IMR-90 (cell line): ENCODE results near the gene EP300. TPM values are rescaled to one million over a fixed set of nuclear protein-coding genes. Genes with fewer than 3 reads are reported as not detected.
"Not testable (repeated sequence)": the region's sequence is repeated elsewhere in the genome, so short reads cannot be mapped to it uniquely, and the experiment has no call there.

Experiments
- ATAC-seq: fragments of 200-7000 bp; cut with Tn5 transposase; 2 replicates; pipeline ENCODE4 v1.9.1; 2020; ENCODE audit warnings: low read depth, mild to moderate bottlenecking, moderate library complexity
- BruUV-seq: library from RNA; stranded (reverse); fragments of 400-500 nt; replicated peaks from 2 replicates; lab custom pipeline; 2021; lab: Mats Ljungman, UMichigan
- CTCF ChIA-PET: fragments of 300-600 bp; formaldehyde crosslinking; extraction: SDS; loops from one replicate; lab custom pipeline; 2021; ENCODE audit warnings: antibody characterized with exemption; lab: Yijun Ruan, JAX
- POLR2A ChIA-PET: fragments of 300-600 bp; sonication (Branson Sonifier 250); formaldehyde crosslinking; loops from one replicate; lab custom pipeline; 2022; ENCODE audit warnings: antibody characterized with exemption; ENCODE audit not compliant: unreplicated experiment; lab: Charles Lee
- DNase-seq: peaks from one replicate; pipeline ENCODE4 v3.0.0; 2013
- H2AFZ ChIP-seq: replicated peaks from 2 replicates; pipeline ENCODE3; 2013; ENCODE audit warnings: low read length, mild to moderate bottlenecking; ENCODE audit not compliant: poor library complexity
- H2AK5ac ChIP-seq: 2 replicates; pipeline ENCODE4 v1.6.1; 2013; ENCODE audit warnings: low read depth, low read length, inconsistent platforms
- H2AK9ac ChIP-seq: replicated peaks from 2 replicates; pipeline ENCODE3; 2013; ENCODE audit warnings: mild to moderate bottlenecking, low read depth, low read length, moderate library complexity; ENCODE audit not compliant: poor library complexity
- H2BK120ac ChIP-seq: 2 replicates; pipeline ENCODE4 v1.6.1; 2013; ENCODE audit warnings: low read depth, low read length, inconsistent platforms
- H2BK15ac ChIP-seq: 3 replicates; pipeline ENCODE4 v1.6.1; 2013; ENCODE audit warnings: low read depth, low read length, inconsistent platforms
- H2BK20ac ChIP-seq: 2 replicates; pipeline ENCODE4 v1.6.1; 2013; ENCODE audit warnings: low read depth, mild to moderate bottlenecking, inconsistent platforms, low read length, moderate library complexity
- H2BK5ac ChIP-seq: 2 replicates; pipeline ENCODE4 v1.6.1; 2013; ENCODE audit warnings: mild to moderate bottlenecking, low read depth, low read length, inconsistent platforms; ENCODE audit not compliant: poor library complexity, severe bottlenecking
- H3K14ac ChIP-seq: replicated peaks from 2 replicates; pipeline ENCODE4 v1.6.1; 2013; ENCODE audit warnings: low read depth, low read length, inconsistent platforms
- H3K18ac ChIP-seq: 2 replicates; pipeline ENCODE4 v1.6.1; 2013; ENCODE audit warnings: low read depth, low read length, control low read depth
- H3K23ac ChIP-seq: 2 replicates; pipeline ENCODE4 v1.6.1; 2013; ENCODE audit warnings: low read depth, low read length, inconsistent platforms
- H3K27ac ChIP-seq: 2 replicates; pipeline ENCODE4 v1.5.1; 2013; ENCODE audit warnings: mild to moderate bottlenecking, control low read depth, low read length; ENCODE audit not compliant: insufficient read depth
- H3K27me3 ChIP-seq: 2 replicates; pipeline ENCODE4 v1.6.1; 2013; ENCODE audit warnings: low read length; ENCODE audit not compliant: control insufficient read depth, insufficient read depth
- H3K36me3 ChIP-seq: 2 replicates; pipeline ENCODE4 v1.6.1; 2013; ENCODE audit warnings: low read length, mixed read lengths; ENCODE audit not compliant: control insufficient read depth, insufficient read depth
- H3K4ac ChIP-seq: 2 replicates; pipeline ENCODE4 v1.6.1; 2013; ENCODE audit warnings: low read depth, low read length, inconsistent platforms
- H3K4me1 ChIP-seq: 2 replicates; pipeline ENCODE4 v1.6.1; 2013; ENCODE audit warnings: low read length, mixed read lengths; ENCODE audit not compliant: control insufficient read depth, insufficient read depth
- H3K4me2 ChIP-seq: 2 replicates; pipeline ENCODE4 v1.6.1; 2013; ENCODE audit warnings: low read depth, mild to moderate bottlenecking, control low read depth, low read length, moderate library complexity
- H3K4me3 ChIP-seq: 2 replicates; pipeline ENCODE4 v1.5.1; 2013; ENCODE audit warnings: low read depth, mild to moderate bottlenecking, control low read depth, low read length, moderate library complexity; ENCODE audit not compliant: insufficient read depth
- H3K56ac ChIP-seq: 2 replicates; pipeline ENCODE4 v1.6.1; 2013; ENCODE audit warnings: low read length, inconsistent platforms; ENCODE audit not compliant: insufficient read depth; ENCODE audit errors: extremely low read depth
- H3K79me1 ChIP-seq, 2 experiments: 2 replicates each; pipeline ENCODE4 v1.6.1; 2013; ENCODE audit warnings: low read length in 2 of 2, inconsistent platforms in 1 of 2, low read depth in 1 of 2
- H3K9ac ChIP-seq: 2 replicates; pipeline ENCODE4 v1.6.1; 2013; ENCODE audit warnings: low read depth, low read length, control low read depth
- H3K9me1 ChIP-seq: 2 replicates; pipeline ENCODE4 v1.6.1; 2013; ENCODE audit warnings: low read length, inconsistent platforms; ENCODE audit not compliant: insufficient read depth
- H3K9me3 ChIP-seq: 2 replicates; pipeline ENCODE4 v1.6.1; 2013; ENCODE audit warnings: low read length; ENCODE audit not compliant: control insufficient read depth, insufficient read depth
- H4K20me1 ChIP-seq: 2 replicates; pipeline ENCODE4 v1.6.1; 2013; ENCODE audit warnings: low read length, inconsistent platforms; ENCODE audit not compliant: insufficient read depth
- H4K5ac ChIP-seq: 2 replicates; pipeline ENCODE4 v1.6.1; 2013; ENCODE audit warnings: mild to moderate bottlenecking, low read depth, low read length, control low read depth
- H4K8ac ChIP-seq, 2 experiments: 2 replicates each; pipeline ENCODE4 v1.6.1; 2013; ENCODE audit warnings: low read depth in 2 of 2, low read length in 2 of 2, control low read depth in 1 of 2, inconsistent platforms in 1 of 2
- H4K91ac ChIP-seq: 2 replicates; pipeline ENCODE4 v1.6.1; 2013; ENCODE audit warnings: low read depth, low read length, inconsistent platforms; ENCODE audit not compliant: insufficient read depth
- WGBS, 2 experiments: methylation state at CpG; one replicate each; pipeline versions ENCODE4 v1.1.5 to v1.1.7; 2013; ENCODE audit warnings: missing lambda C conversion rate in 2 of 2; ENCODE audit not compliant: insufficient read length in 1 of 2; ENCODE audit errors: extremely low coverage in 2 of 2; 5-methylcytosine and 5-hydroxymethylcytosine counted together
- dilution Hi-C: fragments of 300-500 bp; cut with HindIII; formaldehyde crosslinking; loops from one replicate; pipeline ENCODE4 v1.14.3; 2018; ENCODE audit warnings: low sequenced_read_pairs; ENCODE audit not compliant: unreplicated experiment
- in situ Hi-C: fragments of 300-500 bp; cut with MboI; formaldehyde crosslinking; loops from 3 replicates; pipeline ENCODE4 v1.14.3; 2019; ENCODE audit warnings: low sequenced_read_pairs, inconsistent platforms, mixed read lengths
- intact Hi-C: fragments of 100-400 bp; cut with micrococcal nuclease; formaldehyde crosslinking; loops from 2 replicates; pipeline ENCODE4 v1.10.0; 2022
- polyA plus RNA-seq, 3 experiments: library from polyadenylated mRNA; depleted of rRNA; stranded (reverse); fragments of >200 nt; gene quantifications; 2 replicates each; pipeline ENCODE4 v1.2.3, GENCODE V29; 2012; ENCODE audit warnings: low replicate concordance in 1 of 3
- total RNA-seq: library from RNA; depleted of rRNA; stranded (reverse); fragments of >200 nt; gene quantifications from 2 replicates; pipeline ENCODE4 v1.2.3, GENCODE V29; 2012

The EP300 gene
- total and polyA plus RNA-seq, 2 of the 4 experiments (the other 2 are of a cell fraction): 23.3 to 27.4 TPM

DNA sequence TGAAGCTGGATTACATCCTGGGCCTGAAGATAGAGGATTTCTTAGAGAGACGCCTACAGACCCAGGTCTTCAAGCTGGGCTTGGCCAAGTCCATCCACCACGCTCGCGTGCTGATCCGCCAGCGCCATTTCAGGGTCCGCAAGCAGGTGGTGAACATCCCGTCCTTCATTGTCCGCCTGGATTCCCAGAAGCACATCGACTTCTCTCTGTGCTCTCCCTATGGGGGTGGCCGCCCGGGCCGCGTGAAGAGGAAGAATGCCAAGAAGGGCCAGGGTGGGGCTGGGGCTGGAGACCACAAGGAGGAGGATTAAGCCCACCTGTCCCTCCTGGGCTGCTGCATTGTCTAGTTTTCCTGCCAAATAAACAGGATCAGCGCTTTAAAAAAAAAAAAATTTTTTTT lies 28.1 kb upstream of the EP300 start:
- BruUV-seq: not testable (repeated sequence)

DNA sequence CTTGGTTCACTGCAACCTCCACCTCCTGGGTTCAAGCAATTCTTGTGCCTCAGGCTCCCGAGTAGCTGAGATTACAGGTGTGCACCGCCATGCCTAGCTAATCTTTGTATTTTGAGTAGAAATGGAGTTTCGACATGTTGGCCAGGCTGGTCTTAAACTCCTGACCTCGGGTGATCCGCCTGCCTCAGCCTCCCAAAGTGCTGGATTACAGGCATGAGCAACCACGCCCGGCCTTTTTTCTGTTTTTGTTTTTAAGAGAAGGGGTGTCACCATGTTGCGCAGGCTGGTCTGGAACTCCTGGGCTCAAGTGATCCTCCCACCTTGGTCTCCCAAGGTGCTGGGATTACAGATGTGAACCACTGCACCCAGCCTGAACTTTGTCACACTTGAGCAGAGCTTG lies 26.1 kb upstream of the EP300 start:
- H3K9me1 ChIP-seq, H2AFZ ChIP-seq, H2AK5ac ChIP-seq, H3K36me3 ChIP-seq, H2BK20ac ChIP-seq, H4K8ac ChIP-seq, H4K5ac ChIP-seq, H3K4ac ChIP-seq, H3K9ac ChIP-seq, CTCF ChIA-PET, H3K56ac ChIP-seq, H2BK15ac ChIP-seq, H4K91ac ChIP-seq, H3K27ac ChIP-seq, H3K4me3 ChIP-seq, H2BK120ac ChIP-seq, dilution Hi-C loops, H3K14ac ChIP-seq, H3K27me3 ChIP-seq, in situ Hi-C loops, intact Hi-C loops, H3K9me3 ChIP-seq, POLR2A ChIA-PET, BruUV-seq, ATAC-seq, H3K4me1 ChIP-seq, H3K23ac ChIP-seq, DNase-seq, H3K79me1 ChIP-seq, H3K18ac ChIP-seq, H2AK9ac ChIP-seq, H3K4me2 ChIP-seq, H2BK5ac ChIP-seq, H4K20me1 ChIP-seq: not testable (repeated sequence)
- 87% methylated on average over 7 of the region's 8 CpGs; no CpG with 5 or more reads in 1 of the 2 experiments for WGBS, 2 experiments

More for the DNA sequence above, 28.1 kb upstream of the EP300 start:
- POLR2A ChIA-PET, dilution Hi-C loops, H3K4me1 ChIP-seq, H2BK15ac ChIP-seq, H3K9me1 ChIP-seq, H3K9ac ChIP-seq, H3K4me2 ChIP-seq, H4K91ac ChIP-seq, intact Hi-C loops, H2AK9ac ChIP-seq, H3K18ac ChIP-seq, H3K79me1 ChIP-seq, in situ Hi-C loops, CTCF ChIA-PET, DNase-seq, H2AK5ac ChIP-seq, ATAC-seq, H3K27ac ChIP-seq, H3K4ac ChIP-seq, H3K23ac ChIP-seq, H2BK120ac ChIP-seq, H3K36me3 ChIP-seq, H3K14ac ChIP-seq, H4K5ac ChIP-seq, H3K56ac ChIP-seq, H2BK20ac ChIP-seq, H3K27me3 ChIP-seq, H4K20me1 ChIP-seq, H3K9me3 ChIP-seq, H2AFZ ChIP-seq, H3K4me3 ChIP-seq, H4K8ac ChIP-seq, H2BK5ac ChIP-seq: not testable (repeated sequence)
- WGBS, 2 experiments: 80% methylated on average over 1 of the region's 15 CpGs; no CpG with 5 or more reads in 1 of the 2 experiments
